GM18861 (cell line): ENCODE data around the gene EXOC4.
"Not testable (repeated sequence)": the region's sequence is repeated elsewhere in the genome, so short reads cannot be mapped to it uniquely, and the experiment has no call there.

Source experiments
- ATAC-seq: cut with Tn5 transposase; IDR thresholded peaks from one replicate; pipeline ENCODE4 v1.9.1; 2021; ENCODE audit not compliant: unreplicated experiment

The EXOC4 gene

GRCh38 chr7:133313575-133313974 lies 60.7 kb downstream of the EXOC4 start:
- no peak for ATAC-seq

GRCh38 chr7:133314084-133314483 lies 61.2 kb downstream of the EXOC4 start:
- no peak for ATAC-seq

DNA sequence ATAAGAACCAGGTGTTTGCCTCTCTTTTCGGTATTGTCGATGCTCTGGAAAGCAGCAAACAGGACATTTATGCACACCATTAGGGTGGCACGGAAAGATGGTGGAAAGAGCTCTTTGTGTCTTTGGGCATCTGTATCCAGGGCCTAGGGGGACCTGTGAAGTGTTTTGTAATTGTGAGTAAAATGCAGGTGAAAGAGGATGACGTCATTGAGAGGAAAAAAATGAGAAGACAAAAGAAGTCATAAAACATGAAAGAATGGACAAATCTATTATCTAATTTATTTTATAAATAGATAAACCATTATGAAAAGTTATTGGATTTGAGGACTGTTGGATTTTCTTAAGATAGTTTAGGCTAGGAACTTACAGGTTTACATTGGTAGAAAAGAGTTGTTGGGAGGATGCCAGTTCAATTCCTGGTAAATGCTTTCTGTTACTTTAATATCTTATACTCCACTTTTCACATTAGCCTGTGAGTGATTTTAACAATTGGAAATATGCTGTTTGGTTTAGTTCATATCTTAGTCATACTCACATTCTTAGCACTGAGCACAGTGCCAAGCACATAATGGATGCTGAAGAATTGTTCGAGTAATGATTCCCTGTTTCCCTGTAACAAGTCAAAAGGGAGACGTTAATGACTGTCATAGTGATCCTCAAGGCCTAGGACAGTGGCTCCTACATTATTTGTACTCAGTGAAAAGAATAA lies 62.6 kb downstream of the EXOC4 start:
- ATAC-seq = no peak

DNA sequence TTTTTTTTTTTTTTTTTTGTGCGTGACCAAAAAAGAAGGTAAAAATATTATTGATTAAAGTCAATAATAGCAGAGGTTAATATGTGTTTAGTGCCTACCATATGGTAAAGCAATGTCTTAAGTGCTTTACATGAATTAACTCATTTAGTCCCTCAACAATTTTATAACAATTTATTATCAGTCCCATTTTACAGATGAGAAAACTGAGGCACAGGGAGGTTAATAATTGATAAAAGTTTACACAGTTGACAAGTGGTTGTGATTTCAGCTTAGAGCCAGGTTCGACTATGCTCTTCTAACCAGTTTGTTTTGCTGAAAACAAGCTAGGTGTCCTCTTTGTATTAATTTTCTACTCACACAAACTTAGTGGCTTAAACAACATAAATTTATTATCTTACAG lies 67.0 kb downstream of the EXOC4 start:
- ATAC-seq = no peak

- ATAC-seq = no peak
These were observed 68.0 kb downstream of the EXOC4 start for GRCh38 chr7:133320891-133321290.

DNA sequence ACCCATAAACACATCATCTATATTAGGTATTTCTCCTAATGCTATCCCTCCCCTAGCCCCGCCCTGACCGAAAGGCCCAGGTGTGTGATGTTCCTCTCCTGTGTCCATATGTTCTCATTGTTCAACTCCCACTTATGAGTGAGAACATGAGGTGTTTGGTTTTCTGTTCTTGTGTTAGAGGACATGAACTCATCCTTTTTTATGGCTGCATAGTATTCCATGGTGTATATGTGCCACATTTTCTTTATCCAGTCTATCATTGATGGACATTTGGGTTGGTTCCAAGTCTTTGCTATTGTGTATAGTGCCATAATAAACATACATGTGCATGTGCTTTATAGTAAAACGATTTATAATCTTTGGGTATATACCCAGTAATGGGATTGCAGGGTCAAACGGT lies 68.5 kb downstream of the EXOC4 start:
- ATAC-seq = not testable (repeated sequence)

GRCh38 chr7:133326745-133327144 lies 73.9 kb downstream of the EXOC4 start:
- not testable (repeated sequence) for ATAC-seq

DNA sequence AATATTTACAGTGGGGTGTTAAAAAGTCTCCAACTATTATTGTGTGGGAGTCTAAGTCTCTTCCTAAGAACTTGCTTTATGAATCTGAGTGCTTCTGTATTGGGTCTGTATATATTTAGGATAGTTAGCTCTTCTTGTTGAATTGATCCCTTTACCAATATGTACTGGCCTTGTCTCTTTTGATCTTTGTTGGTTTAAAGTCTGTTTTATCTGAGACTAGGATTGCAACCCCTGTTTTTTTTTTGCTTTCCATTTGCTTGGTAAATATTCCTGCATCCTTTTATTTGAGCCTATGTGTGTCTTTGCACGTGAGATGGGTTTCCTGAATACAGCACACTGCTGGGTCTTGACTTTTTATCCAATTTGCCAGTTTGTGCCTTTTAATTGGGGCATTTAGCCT lies 75.1 kb downstream of the EXOC4 start:
- ATAC-seq = not testable (repeated sequence)

DNA sequence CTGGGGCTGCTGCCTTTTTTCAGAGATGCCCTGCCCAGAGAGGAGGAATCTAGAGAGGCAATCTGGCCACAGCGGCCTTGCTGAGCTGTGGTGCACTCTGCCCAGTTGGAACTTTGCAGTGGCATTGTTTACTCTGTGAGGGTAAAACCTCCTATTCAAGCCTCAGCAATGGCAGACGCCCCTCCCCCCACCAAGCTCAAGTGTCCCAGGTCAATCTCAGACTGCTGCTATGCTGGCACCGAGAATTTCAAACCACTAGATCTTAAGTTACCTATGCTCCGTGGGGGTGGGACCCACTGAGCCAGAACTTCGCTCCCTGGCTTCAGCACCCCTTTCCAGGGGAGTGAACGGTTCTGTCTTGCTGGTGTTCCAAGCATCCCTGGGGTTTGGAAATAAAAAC lies 77.2 kb downstream of the EXOC4 start:
- no peak for ATAC-seq

- ATAC-seq = no peak
These were observed 79.0 kb downstream of the EXOC4 start for GRCh38 chr7:133331861-133332260.

DNA sequence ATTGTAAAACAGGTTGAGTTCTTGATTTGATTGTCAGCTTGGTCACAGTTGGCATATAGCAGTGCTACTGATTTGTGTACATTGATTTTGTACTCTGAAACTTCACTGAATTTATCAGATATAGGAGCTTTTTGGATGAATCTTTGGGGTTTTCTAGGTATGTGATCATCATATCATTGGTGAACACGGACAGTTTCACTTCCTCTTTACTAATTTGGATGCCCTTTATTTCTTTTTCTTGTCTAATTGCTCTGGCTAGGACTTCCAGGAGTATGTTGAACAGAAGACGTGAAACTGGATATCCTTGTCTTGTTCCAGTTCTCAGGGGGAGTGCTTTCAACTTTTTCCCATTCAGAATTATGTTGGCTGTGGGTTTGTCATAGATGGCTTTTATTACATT lies 86.9 kb downstream of the EXOC4 start:
- ATAC-seq = no peak

DNA sequence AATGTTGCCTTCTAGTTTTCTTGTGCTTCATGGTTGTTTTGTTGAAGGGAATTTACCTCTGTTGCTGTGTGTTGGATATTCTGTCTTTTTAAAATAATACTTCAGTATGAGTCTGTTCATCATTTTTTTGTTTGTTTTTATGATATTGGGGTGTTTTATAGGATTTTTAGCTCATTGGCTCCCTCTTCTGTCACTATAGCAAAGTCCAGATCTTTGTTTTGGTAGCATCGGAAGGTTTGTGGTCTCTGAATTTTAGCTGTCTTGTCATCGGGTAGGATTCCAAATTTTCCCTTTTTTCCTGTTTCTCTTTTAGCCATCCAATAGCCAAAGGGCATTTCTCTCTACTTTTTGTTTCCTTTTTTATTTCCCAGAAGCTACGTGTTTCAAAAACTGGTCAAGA lies 91.4 kb downstream of the EXOC4 start:
- ATAC-seq = no peak

DNA sequence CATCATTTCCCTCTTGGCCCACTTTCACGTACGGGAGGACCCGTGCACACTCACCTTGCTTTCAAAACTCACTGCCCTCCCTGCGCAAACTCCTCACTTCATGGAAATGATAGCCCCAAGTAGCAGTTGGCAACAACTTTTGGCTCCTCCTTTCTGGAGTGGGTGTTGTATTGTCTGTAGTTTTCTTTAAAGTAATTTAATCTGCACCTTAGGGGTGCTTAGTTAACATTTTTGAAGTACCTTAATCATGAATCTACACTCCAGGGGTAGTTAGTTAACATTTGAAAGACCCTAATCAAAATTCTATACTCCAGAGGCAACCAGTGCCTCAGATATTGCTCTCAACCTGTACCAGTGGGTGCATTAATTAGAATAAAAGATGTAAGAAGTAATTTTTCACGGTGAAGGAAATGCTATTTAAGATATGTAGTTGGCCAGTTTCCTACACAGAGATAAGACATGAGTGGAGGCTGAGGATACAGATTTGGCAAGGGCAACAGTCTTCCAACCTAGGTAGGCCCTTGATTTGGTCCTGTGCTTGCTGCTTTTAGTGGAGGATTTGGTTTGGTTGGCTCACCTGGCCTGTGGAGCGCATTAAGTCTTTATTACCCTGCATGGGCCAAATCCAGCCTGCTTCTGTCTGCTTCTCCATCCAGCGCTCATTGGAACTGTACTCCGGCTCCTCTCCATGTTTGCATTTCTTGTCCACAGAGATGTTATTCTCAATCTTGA lies 93.0 kb downstream of the EXOC4 start:
- ATAC-seq = no peak

GRCh38 chr7:133348250-133348649 lies 95.4 kb downstream of the EXOC4 start:
- ATAC-seq = no peak

- ATAC-seq = peak; percentile 62
These were observed 96.2 kb downstream of the EXOC4 start for GRCh38 chr7:133349101-133349500.

- no peak for ATAC-seq
These were observed 99.6 kb downstream of the EXOC4 start for GRCh38 chr7:133352430-133352829.

DNA sequence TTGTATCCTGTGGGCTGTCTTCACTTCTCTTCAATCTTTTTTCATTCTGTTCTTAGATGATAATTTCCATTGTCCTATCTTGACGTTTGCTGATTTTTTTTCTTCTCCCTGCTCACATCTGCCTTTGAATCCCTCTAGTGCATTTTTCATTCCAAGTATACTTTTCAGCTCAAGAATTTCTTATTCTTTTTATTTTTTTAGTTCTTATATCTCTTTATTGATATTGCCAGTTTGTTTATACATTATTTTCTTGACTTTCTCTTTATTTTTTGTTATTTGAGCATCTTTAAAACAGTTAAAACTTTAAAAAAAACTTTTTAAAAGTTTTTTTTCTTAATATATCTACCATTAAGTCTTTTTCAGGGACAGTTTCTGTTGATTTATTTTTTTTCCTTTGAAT lies 100.9 kb downstream of the EXOC4 start:
- ATAC-seq = no peak

- ATAC-seq = no peak
These were observed 101.9 kb downstream of the EXOC4 start for GRCh38 chr7:133354546-133355324.

- ATAC-seq = no peak
These were observed 102.4 kb downstream of the EXOC4 start for GRCh38 chr7:133355325-133355708.

DNA sequence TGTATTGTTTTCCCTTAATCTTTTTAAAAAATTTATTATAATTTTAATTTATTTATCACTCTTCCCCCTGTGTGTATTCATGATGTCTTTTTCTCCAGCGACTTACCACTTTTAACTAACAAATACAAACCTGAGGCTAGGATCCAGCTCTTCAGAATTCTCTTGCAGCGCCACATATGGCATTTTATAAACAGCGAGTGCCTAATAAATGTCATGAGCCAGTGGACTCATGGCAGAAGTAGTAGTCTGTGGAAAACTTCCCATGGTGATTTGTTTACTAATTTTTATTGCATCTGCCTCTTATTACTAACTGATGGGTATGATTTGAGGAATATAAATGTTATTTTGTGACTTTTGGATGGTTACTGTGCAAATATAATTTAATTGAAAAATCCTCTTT lies 102.9 kb downstream of the EXOC4 start:
- ATAC-seq = no peak

DNA sequence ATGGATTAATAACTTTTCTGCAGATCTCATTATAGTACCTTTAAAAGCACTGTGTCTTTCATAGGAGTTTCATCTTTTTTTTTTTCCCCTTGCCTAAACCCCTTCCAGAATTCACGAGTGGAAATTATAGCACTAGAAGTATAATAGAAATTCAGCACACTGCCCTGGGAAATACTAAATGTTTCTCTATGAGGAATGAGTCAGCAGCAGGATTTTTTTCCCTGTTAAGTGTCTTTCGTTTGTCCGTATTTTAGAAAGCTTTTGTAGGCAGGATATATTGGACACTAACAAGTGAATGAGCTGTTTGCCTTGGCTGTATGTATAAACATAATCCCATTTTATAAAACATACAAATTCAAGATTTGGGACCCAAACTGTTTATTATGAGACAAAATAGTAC lies 105.8 kb downstream of the EXOC4 start:
- ATAC-seq = no peak

DNA sequence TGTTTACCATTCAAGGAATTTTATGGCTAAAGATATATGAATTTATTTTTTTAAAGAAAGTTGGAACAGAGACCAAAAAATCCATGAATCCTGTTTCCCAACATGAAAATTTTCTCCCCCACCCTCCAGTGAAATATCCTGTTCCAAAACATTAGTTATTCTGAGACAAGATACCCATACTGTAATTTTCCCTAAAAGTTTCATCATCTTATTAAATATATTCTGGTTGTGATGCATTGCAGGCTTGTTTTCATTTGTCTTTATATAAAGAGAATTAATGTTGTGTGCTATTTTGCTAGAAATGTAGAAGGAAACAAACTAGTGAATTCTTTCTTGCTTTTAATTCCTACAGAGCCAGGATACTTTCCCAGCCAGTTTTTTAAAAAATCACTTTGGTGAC lies 106.6 kb downstream of the EXOC4 start:
- ATAC-seq = no peak
